HG03175 (cell line): ENCODE data around the gene DNAH17.

Experiments used
- ATAC-seq: cut with Tn5 transposase; IDR thresholded peaks from one replicate; pipeline ENCODE4 v1.9.1; 2021; ENCODE audit warnings: mild to moderate bottlenecking, moderate library complexity; ENCODE audit not compliant: unreplicated experiment

The DNAH17 gene

DNA sequence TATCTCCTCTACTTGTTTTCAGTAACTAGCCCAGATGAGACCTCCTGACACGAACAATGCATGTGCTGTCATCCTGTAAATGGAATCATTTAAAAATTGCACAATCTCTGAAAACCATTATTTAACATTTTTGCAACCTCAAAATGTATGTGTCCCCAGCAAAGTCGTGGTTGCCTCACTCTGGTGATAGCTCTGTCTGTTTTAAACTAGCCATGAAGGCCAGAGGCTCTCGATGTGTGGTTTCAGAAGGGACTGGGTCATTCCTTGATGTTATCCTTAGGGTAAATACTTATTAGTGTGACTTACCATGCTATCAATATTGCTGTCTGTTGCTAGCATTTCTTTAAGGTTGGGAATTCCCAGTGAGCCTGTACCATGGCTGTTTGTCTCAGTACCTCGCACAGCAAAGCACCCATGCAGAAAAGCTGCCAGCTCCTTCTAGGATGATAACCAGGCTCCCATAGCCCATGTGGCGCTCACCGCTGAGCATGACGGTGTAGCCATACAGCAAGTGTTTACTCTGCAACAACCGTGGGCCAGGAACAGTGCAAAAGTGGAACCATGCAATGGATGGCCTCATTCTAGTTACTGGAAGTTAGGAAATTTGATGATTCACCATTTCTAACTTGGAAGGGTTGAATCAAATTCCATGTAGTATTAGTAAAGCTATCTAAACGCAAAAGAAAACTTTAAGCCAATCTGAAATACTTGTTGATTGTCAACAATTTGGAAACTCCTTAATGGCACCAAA lies 201.6 kb downstream of the DNAH17 start:
- ATAC-seq = no peak

- ATAC-seq = no peak
Observed at GRCh38 chr17:78374631-78375274, 202.4 kb downstream of the DNAH17 start.

DNA sequence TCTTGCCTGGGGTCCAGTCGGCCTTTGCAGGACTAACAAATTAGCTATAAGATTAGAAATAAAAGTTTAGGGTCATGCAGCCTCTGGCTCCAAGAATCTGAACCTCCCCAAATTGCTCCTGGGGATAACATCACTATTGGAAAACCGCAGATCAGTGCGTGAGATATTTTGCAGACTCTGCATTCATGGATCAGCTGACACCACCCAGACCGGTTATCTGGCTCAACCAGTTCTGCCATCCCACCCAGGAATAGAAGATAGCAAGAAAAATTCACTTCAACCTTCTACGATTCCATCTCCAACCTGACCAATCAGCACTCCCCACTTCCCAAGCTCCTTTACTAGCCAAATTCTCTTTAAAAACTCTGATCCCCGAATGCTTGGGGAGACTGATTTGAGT lies 203.0 kb downstream of the DNAH17 start:
- ATAC-seq = no peak
